T-cell (primary cell): Measurements from ENCODE around the gene S100A5. TPM values are rescaled to one million over a fixed set of nuclear protein-coding genes. Genes with fewer than 3 reads are reported as not detected.
"Not testable (repeated sequence)": the region's sequence is repeated elsewhere in the genome, so short reads cannot be mapped to it uniquely, and the experiment has no call there.

Source experiments
- ATAC-seq, 4 experiments: fragments of 200-7000 bp in 3 of 4; fragments of 150-1000 bp in 1 of 4; cut with Tn5 transposase; replicated peaks in 1 of 4; 1 replicate in 3 of 4; 2 replicates in 1 of 4; pipeline ENCODE4 v1.10.0; 2021; ENCODE audit warnings: moderate library complexity in 3 of 4, mild to moderate bottlenecking in 2 of 4, moderate number of reproducible peaks in 1 of 4
- CTCF ChIA-PET, 2 donors: fragments of 300-600 bp; sonication (Branson Sonifier 250); formaldehyde crosslinking; loops; one replicate each; lab custom pipeline; 2022; ENCODE audit warnings: antibody characterized with exemption in 2 of 2; lab: Charles Lee
- POLR2A ChIA-PET, 2 donors: fragments of 300-600 bp; sonication (Branson Sonifier 250); formaldehyde crosslinking; loops; one replicate each; lab custom pipeline; 2022; ENCODE audit warnings: antibody characterized with exemption in 2 of 2; lab: Charles Lee
- DNase-seq, 35 experiments: peaks; one replicate each; pipeline versions ENCODE4 v3.0.0 to v3.0.0-alpha.2; 2013 to 2023
- H3K27ac ChIP-seq: one replicate; pipeline ENCODE4 v1.5.1; 2013; ENCODE audit warnings: low read length
- H3K27me3 ChIP-seq, 2 experiments: replicated peaks in 1 of 2; 1 replicate in 1 of 2; 2 replicates in 1 of 2; pipeline versions ENCODE4 v1.6.1 to v1.7.0; 2013; ENCODE audit warnings: low read length in 1 of 2, mixed read lengths in 1 of 2; ENCODE audit not compliant: control insufficient read depth in 2 of 2, insufficient read depth in 2 of 2; ENCODE audit errors: extremely low read depth in 1 of 2
- H3K36me3 ChIP-seq, 2 donors: 1 replicate in 1 of 2; 2 replicates in 1 of 2; pipeline versions ENCODE4 v1.6.1 to v1.7.0; 2013; ENCODE audit warnings: low read length in 1 of 2; ENCODE audit not compliant: control insufficient read depth in 2 of 2, insufficient read depth in 1 of 2; ENCODE audit errors: extremely low read depth in 1 of 2
- H3K4me1 ChIP-seq, 2 experiments: 1 replicate in 1 of 2; 2 replicates in 1 of 2; pipeline versions ENCODE4 v1.6.1 to v1.7.0; 2013; ENCODE audit warnings: low read length in 2 of 2, mixed read lengths in 1 of 2; ENCODE audit not compliant: insufficient read depth in 2 of 2, control insufficient read depth in 1 of 2; ENCODE audit errors: extremely low read depth in 1 of 2
- H3K4me3 ChIP-seq, 2 donors: 1 replicate in 1 of 2; 2 replicates in 1 of 2; pipeline versions ENCODE4 v1.5.1 to v1.7.0; 2013; ENCODE audit warnings: mild to moderate bottlenecking in 2 of 2, low read length in 1 of 2, moderate library complexity in 1 of 2; ENCODE audit not compliant: control insufficient read depth in 1 of 2; ENCODE audit errors: extremely low read depth in 1 of 2
- H3K9me3 ChIP-seq: 2 replicates; pipeline ENCODE4 v1.7.0; 2013
- H3K27ac Mint-ChIP-seq, 2 donors: one replicate each; pipeline ENCODE4 v1.8.0; 2020 to 2021; ENCODE audit warnings: mild to moderate bottlenecking in 2 of 2, mixed read lengths in 2 of 2
- H3K27me3 Mint-ChIP-seq, 2 donors: one replicate each; pipeline ENCODE4 v1.8.0; 2021 to 2022; ENCODE audit warnings: mixed read lengths in 2 of 2
- H3K36me3 Mint-ChIP-seq: one replicate; pipeline ENCODE4 v1.8.0; 2021; ENCODE audit warnings: mixed read lengths
- H3K4me1 Mint-ChIP-seq, 3 donors: one replicate each; pipeline ENCODE4 v1.8.0; 2020 to 2022; ENCODE audit warnings: mixed read lengths in 3 of 3, mild to moderate bottlenecking in 1 of 3
- H3K4me3 Mint-ChIP-seq, 3 donors: one replicate each; pipeline ENCODE4 v1.8.0; 2020 to 2022; ENCODE audit warnings: mild to moderate bottlenecking in 3 of 3, mixed read lengths in 3 of 3, moderate library complexity in 3 of 3
- H3K9me3 Mint-ChIP-seq, 3 donors: one replicate each; pipeline ENCODE4 v1.8.0; 2020 to 2022; ENCODE audit warnings: mixed read lengths in 3 of 3
- WGBS: methylation state at CpG from one replicate; pipeline ENCODE4 v1.1.5; 2013; ENCODE audit warnings: missing lambda C conversion rate; ENCODE audit not compliant: insufficient coverage; 5-methylcytosine and 5-hydroxymethylcytosine counted together
- total RNA-seq, 35 experiments: library from RNA in 6 of 35; stranded (reverse) in 6 of 35; fragments of 120-200 nt in 1 of 35; gene quantifications; one replicate each; pipeline versions ENCODE4 v1.2.1 to v1.2.4 and lab custom pipeline; 2013 to 2026

Gene S100A5
- total RNA-seq, 5 donors from 2014 or later (not counting 1 experiment from before 2014, with no cell fraction given): 0.36 to 1.6 (median 1.2) TPM; not detected in 1

DNA sequence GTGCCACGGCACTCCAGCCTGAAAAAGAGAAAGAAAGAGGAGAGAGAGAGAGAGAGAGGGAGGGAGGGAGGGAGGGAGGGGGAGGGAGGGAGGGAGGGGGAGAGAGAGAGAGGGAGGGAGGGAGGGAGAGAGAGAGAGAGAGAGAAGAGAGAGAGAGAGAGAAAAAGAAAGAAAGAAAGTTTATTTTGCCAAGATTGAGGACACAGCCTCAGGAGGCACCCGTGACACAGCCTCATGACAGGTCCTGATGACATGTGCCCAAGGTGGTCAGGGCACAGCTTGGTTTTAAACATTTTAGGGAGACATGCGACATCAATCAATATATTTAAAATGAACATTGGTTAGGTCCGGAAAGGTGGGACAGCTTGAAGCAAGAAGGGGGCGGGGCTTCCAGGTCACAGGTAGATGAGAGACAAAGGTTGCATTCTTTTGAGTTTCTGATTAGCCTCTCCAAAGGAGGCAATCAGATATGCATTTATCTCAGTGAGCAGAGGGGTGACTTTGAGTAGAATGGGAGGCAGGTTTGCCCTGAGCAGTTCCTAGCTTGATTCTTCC lies 20.5 kb downstream of the S100A5 start:
- ATAC-seq: not testable (repeated sequence)

DNA sequence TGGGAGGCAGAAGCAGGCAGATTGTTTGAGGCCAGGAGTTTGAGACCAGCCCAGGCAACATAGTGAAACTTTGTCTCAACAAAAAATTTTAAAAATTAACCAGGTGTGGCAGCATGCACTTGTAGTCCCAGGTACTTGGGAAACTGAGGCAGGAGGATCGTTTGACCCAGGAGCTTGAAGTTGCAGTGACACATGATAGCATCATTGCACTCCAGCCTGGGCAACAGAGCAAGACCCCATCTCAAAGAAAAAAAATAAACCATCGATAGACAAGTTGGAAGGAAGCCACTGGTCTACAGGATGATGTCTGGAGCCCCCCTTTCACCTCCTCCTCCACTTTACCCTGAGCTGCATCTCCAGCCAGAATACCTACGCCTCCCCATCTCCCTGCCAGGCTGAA lies 21.5 kb downstream of the S100A5 start:
- H3K27ac Mint-ChIP-seq: no peak overlapping the region
- H3K27me3 Mint-ChIP-seq: no peaks in the 10 kb centered on the region
- DNase-seq (no peak), ATAC-seq (no peak)
- Histone ChIP-seq H3K27me3 (no peaks in the 10 kb centered on the region), H3K9me3 (no peaks in the 10 kb centered on the region), H3K27ac (no peak overlapping the region), H3K36me3 (no peaks in the 10 kb centered on the region), H3K4me1 (peaks cover 0 to 8% of the 10 kb centered on the region in 2 experiments), H3K4me3 (no peak overlapping the region)
- ChIA-PET CTCF (no interaction called here), POLR2A (no interaction called here)
- 89% methylated on average over 1 of the region's 3 CpGs for WGBS
- H3K4me1 Mint-ChIP-seq: peaks cover 4 to 8% (median 6%) of the 10 kb centered on the region in 3 donors
- H3K36me3 Mint-ChIP-seq: no peaks in the 10 kb centered on the region
- H3K4me3 Mint-ChIP-seq: no peak overlapping the region
- H3K9me3 Mint-ChIP-seq: no peaks in the 10 kb centered on the region

More for the DNA sequence above, 20.5 kb downstream of the S100A5 start:
- CTCF ChIA-PET: interaction anchor here in 1 of 2 donors (0.9 to 1.8 kb wide), 2 partner anchors 10 to 48 kb away, joined by 3 to 4 read pairs; no protein-coding TSS in a partner anchor
- POLR2A ChIA-PET, H3K9me3 Mint-ChIP-seq, H3K36me3 ChIP-seq, H3K27ac Mint-ChIP-seq, H3K9me3 ChIP-seq, H3K27ac ChIP-seq, H3K4me1 Mint-ChIP-seq, H3K36me3 Mint-ChIP-seq, DNase-seq, H3K27me3 ChIP-seq, H3K4me3 Mint-ChIP-seq, H3K4me3 ChIP-seq, H3K27me3 Mint-ChIP-seq, H3K4me1 ChIP-seq: not testable (repeated sequence)
- WGBS: 90% methylated on average over 3 of the region's 5 CpGs

DNA sequence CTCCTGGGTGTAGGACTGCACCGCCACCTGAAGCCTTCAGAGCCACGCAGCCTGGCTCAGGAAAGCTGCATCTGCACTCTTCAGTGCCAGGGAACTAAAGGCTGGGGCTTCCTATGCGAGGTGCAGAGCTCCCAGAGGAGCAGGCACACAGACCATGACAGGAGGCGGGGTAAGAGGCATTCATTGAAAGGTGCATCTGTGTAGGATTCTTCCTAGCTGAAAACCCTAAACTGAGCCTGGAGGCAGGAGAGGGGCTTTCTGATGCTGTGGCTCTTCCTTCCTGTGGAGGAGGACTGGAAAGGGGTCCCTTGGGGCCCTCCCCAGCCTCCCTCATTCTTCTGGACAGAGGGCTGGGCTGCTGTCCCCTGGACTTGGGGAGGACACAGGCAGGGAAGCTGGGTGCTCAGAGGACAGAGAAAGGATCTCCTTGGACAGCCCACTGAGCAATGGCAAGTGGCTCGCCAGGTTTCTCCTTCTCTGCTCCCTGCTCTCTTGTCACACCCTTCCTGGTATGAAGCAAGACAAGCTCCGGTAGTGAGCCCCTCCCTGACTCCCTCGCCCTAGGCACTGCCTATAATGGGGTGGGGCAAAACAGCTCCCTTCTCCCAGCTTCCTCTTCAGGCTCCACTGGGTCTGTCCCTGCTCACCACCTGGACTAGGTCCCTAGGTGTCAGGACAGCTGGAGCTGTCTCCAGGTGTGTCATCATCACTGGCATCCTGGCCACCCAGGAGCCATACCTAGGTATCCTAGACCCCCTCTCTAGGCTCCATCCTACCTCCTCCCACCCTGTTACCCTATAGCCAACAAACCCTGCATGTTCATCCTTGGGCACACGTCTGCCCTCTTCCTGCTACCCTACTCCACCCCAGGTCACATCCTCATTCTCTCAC lies 25.0 kb downstream of the S100A5 start:
- peaks cover 4 to 13% (median 11%) of the 10 kb centered on the region in 3 donors for H3K4me1 Mint-ChIP-seq
- CTCF ChIA-PET: interaction anchor here in 1 of 2 donors (0.7 kb wide), 1 partner anchor 54 kb away, joined by 3 read pairs; no protein-coding TSS in a partner anchor
- Histone ChIP-seq H3K27ac (no peak overlapping the region), H3K36me3 (no peaks in the 10 kb centered on the region), H3K9me3 (no peaks in the 10 kb centered on the region), H3K27me3 (no peaks in the 10 kb centered on the region), H3K4me3 (no peak overlapping the region), H3K4me1 (peaks cover 0 to 11% of the 10 kb centered on the region in 2 experiments)
- H3K27me3 Mint-ChIP-seq: no peaks in the 10 kb centered on the region
- no peak overlapping the region for H3K4me3 Mint-ChIP-seq
- no peaks in the 10 kb centered on the region for H3K9me3 Mint-ChIP-seq
- POLR2A ChIA-PET: no interaction called here
- 75% methylated on average over 7 of the region's 8 CpGs for WGBS
- DNase-seq (no peak), ATAC-seq (peak in 1 of 4 experiments; percentile 16)
- H3K36me3 Mint-ChIP-seq: no peaks in the 10 kb centered on the region
- H3K27ac Mint-ChIP-seq: no peak overlapping the region

DNA sequence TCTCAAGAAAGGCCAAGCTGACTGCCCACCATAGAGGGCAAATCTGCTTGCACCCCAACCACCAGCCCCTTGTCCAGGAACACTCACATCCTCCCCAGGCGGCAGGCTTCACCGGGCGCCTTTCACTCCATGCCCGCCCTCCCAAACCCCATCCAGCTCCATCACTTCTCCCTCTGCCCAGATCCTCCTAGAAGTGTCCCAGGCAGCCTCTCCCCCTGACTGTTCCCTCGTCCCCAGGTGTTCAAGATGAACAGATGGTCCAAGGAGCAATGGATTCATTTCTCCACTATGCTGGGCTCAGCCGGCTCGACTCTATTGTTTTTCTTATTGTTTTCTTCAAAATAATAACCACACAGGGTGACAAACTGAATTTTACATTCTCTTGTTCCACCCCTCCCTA lies 27.1 kb downstream of the S100A5 start:
- no peaks in the 10 kb centered on the region for H3K9me3 ChIP-seq
- ATAC-seq (no peak), DNase-seq (no peak)
- Mint-ChIP-seq H3K27me3 (no peaks in the 10 kb centered on the region), H3K4me1 (peaks cover 4 to 15% (median 13%) of the 10 kb centered on the region in 3 donors), H3K9me3 (no peaks in the 10 kb centered on the region), H3K4me3 (no peak overlapping the region), H3K36me3 (no peaks in the 10 kb centered on the region), H3K27ac (no peak overlapping the region)
- no peaks in the 10 kb centered on the region for H3K36me3 ChIP-seq
- WGBS: 92% methylated on average over 5 of the region's 7 CpGs
- no peak overlapping the region for H3K27ac ChIP-seq
- H3K4me1 ChIP-seq: peaks cover 0 to 13% of the 10 kb centered on the region in 2 experiments
- CTCF ChIA-PET: no interaction called here
- POLR2A ChIA-PET: no interaction called here
- H3K4me3 ChIP-seq: no peak overlapping the region
- H3K27me3 ChIP-seq: no peaks in the 10 kb centered on the region

DNA sequence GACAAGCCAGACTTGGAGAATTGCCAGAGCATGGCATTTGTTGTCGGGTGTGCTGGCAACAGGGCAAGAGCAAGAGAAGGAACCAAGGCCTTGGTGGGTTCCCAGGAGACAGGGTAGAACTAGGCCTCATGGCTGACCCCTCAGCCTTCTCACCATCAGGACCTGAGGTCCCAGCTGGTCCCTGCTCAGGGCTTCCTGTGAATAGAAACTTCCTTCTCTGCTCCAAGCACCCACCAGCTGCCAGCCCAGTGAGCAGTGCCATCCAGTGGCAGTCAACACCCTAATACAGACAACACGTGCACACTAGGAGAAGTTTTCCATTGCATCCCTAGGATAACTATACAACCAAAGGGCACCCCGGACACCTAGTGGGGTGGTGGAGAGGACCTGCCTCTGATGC lies 27.7 kb downstream of the S100A5 start:
- Histone ChIP-seq H3K4me3 (no peak overlapping the region), H3K4me1 (peaks cover 0 to 13% of the 10 kb centered on the region in 2 experiments), H3K27me3 (no peaks in the 10 kb centered on the region), H3K9me3 (no peaks in the 10 kb centered on the region), H3K27ac (no peak overlapping the region), H3K36me3 (no peaks in the 10 kb centered on the region)
- no peaks in the 10 kb centered on the region for H3K27me3 Mint-ChIP-seq
- ATAC-seq: no peak
- CTCF ChIA-PET: interaction anchor here in 1 of 2 donors (0.8 kb wide), 1 partner anchor 20 kb away, joined by 3 read pairs; no protein-coding TSS in a partner anchor
- POLR2A ChIA-PET: no interaction called here
- 88% methylated on average over 1 of the region's 3 CpGs for WGBS
- no peak for DNase-seq
- no peaks in the 10 kb centered on the region for H3K9me3 Mint-ChIP-seq
- H3K27ac Mint-ChIP-seq: no peak overlapping the region
- H3K36me3 Mint-ChIP-seq: no peaks in the 10 kb centered on the region
- peaks cover 4 to 13% (median 13%) of the 10 kb centered on the region in 3 donors for H3K4me1 Mint-ChIP-seq
- no peak overlapping the region for H3K4me3 Mint-ChIP-seq

DNA sequence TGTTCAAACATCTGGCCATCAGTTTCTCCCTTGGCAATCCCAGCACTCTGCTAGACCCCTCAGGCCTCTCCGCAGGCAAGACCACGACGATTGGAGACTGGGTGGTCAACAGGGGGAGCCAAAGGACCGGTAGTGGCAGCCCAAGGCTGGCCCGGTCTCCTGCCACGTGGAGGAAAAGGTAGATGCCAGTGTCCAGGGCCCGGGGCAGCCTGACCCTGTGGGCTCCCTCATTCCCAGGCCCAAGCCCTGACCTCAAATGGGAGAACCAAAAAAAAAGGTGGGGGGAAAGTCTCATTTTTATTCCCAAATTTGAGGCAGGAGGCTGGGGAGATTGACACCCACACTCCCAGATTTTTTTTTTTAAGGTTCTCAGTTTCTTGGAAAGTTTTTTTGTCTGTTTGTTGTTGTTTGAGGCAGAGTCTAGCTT lies 29.7 kb downstream of the S100A5 start:
- H3K27ac ChIP-seq: no peak overlapping the region
- H3K4me3 ChIP-seq: no peak overlapping the region
- no peaks in the 10 kb centered on the region for H3K27me3 ChIP-seq
- no peak overlapping the region for H3K27ac Mint-ChIP-seq
- POLR2A ChIA-PET: no interaction called here
- H3K9me3 Mint-ChIP-seq: no peaks in the 10 kb centered on the region
- no peaks in the 10 kb centered on the region for H3K36me3 Mint-ChIP-seq
- peak; percentile 85 to 90 (median 88) for ATAC-seq
- H3K9me3 ChIP-seq: no peaks in the 10 kb centered on the region
- H3K4me3 Mint-ChIP-seq: no peak overlapping the region
- peaks cover 4 to 10% (median 8%) of the 10 kb centered on the region in 3 donors for H3K4me1 Mint-ChIP-seq
- H3K36me3 ChIP-seq: no peaks in the 10 kb centered on the region
- WGBS: 0% methylated on average over 1 of the region's 7 CpGs
- no peaks in the 10 kb centered on the region for H3K27me3 Mint-ChIP-seq
- CTCF ChIA-PET: interaction anchor here (0.6 to 4.6 kb wide), 26 partner anchors 9 to 240 kb away, joined by 3 to 36 read pairs (median 4); partner anchors contain the start of genes CHTOP (in 1 of the 2) and S100A4 (in 1 of the 2)
- DNase-seq: peak; percentile 29 to 86 (median 69)
- peaks cover 0 to 13% of the 10 kb centered on the region in 2 experiments for H3K4me1 ChIP-seq
